Stimulated activated naive CD4-positive, alpha-beta T cell (primary cell): ENCODE measurements around the gene SCARB1.

Experiments used
- DNase-seq, 6 experiments: peaks; one replicate each; lab custom pipeline; 2025; lab: John Stamatoyannopoulos, UW

SCARB1 gene

GRCh38 chr12:124760560-124760959 is 103.1 kb downstream of the SCARB1 start:
- DNase-seq: no peak

GRCh38 chr12:124759841-124760503 is 103.7 kb downstream of the SCARB1 start:
- DNase-seq: no peak

DNA sequence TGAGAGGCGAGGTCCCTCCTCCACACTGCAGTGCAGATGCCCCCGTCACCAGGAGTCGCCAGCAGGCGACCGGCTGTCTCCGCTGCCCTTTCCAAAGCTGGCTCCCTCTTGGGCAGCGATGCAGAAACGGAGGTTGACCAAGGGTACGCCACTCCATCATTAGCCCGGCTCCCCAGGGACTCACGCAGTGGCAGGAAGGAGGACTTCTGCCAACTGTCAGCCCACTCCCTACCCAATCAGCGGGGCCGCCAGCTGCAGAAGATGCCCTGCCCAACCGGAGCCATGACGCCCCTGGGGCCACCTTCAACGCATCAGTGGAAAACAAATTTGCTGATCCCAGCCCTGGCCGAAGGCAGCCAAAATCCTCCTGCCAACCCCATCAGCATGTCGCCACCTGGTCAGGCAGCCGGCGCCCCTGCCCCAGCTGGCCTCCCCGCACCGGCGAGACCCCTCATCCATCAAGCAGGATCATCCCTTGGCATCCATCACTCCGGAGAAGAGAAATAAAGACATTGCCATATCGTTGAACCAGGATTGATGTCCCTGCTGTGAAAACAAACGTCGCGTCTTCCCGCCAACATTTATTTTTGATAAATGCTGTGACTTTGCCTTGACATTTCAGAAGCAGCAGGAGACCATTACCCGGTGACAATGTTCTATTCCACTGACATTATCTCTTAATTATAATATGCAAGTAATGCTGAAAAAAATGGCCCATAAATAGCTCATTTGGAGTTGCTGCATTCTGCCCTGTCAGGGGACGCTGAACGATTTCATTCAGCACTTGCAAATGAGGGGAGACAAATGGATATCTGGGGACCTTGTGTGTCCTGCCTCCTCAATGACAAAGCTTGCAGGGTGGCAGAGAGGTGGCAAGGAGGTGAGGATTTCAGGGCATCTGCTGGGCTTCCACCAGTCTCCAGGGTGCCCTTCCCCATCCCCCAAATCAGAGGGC is 105.1 kb downstream of the SCARB1 start:
- DNase-seq: no peak

DNA sequence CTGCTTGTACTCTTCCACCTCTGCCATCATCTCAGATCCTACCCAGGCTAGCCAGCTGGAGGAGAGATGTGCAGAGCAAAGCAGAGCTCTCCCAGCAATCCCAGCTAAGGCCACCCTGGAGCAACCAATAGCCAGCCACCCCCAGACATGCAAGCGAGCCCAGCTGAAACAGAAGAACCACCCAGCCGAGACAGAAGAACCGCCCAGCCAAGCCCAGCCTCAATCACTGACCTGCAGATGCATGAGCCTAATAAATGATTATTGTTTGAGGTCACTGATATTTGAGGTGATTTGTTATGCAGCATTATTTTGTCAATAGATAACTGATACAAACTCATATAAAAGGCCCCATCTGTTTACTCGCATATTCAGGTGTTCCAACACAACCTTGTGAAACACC is 106.3 kb downstream of the SCARB1 start:
- no peak for DNase-seq

DNA sequence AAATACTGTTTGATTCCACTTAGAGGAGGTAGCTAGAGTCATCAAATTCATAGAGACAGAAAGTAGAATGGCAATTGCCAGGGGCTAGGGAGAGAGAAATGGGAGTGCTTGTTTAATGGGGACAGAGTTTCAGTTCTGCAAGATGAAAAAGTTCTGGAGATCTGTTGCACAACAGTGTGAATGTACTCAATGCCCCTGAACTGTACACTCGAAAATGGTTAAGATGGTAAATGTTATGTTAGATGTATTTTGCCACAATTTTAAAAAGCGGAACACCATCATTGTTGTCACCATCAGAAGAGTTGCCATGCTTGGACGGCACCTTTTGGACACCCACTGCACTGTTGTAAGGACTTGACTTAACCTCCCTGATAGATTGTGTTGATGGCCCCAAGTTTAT is 106.9 kb downstream of the SCARB1 start:
- DNase-seq: no peak

DNA sequence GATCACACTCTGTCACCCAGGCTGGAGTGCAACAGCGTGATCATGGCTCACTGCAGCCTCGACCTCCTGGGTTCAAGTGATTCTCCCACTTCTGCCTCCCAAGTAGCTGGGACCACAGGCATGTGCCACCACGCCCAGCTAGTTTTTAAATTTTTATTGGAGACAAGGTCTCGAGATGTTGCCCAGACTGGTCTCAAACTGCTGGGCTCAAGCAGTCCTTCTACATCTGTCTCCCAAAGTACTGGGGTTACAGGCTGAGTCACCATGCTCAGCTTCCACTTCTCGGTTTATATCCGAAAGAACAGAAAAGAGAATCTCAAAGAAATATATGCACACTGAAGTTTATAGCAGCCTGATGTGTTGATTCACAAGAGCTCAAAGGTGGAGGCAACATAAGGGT is 107.5 kb downstream of the SCARB1 start:
- DNase-seq: no peak

DNA sequence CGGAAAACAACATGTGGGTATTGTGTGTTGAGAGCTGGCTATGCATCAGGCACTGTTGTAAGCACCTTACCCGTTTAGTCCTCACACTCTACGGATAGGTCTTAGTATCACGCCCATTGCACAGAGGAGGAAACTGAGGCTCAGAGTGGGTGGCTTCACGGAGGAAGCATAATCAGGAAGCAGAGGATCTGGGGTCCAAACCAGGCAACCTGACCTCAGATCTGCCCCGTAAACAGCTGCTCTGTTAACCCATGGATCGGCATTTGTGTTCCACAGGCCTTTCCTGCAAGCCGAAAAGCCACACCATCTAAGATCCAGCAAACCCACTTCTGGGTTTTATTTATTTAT is 107.9 kb downstream of the SCARB1 start:
- no peak for DNase-seq

DNA sequence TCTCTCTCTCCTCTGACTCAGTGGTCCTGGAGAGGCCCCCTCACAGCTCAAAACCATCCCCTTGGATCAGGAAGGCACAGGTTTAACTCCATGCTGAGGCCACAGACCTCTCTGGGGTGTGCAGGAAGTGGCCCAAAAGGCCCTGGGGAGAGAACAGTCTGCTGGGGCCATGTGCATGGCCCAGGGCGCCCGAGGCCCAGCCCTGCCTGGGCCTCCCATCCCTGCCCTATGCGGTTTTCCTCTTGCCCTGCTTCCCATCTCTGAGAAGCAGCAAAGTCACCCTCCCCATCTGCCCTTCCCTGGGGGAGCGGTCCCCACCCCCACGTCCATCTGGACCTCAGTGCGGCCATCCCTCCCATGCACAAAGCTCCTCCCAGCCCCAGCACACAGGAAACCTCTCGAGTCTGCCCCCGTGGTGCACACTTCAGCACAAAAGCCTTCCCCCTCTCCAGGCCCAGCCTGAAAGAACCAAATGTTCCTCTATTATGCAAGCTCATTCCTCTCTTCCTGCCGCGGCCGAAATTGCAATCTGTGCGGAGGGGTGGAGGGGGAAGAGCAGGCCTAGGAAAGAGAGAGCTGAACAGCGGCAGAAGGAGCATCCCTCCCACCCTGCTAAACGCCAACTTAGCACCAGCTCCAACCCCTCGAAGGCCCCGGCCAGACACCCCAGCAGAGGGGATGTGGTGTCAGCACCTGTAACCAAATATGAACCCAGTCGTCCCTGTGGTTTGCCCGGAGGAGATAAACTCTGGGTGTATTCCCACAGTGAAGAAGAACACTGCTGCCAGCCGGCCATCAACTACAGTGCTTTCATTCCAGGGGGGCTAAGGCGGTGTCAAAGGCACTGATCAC is 108.5 kb downstream of the SCARB1 start:
- DNase-seq: no peak

DNA sequence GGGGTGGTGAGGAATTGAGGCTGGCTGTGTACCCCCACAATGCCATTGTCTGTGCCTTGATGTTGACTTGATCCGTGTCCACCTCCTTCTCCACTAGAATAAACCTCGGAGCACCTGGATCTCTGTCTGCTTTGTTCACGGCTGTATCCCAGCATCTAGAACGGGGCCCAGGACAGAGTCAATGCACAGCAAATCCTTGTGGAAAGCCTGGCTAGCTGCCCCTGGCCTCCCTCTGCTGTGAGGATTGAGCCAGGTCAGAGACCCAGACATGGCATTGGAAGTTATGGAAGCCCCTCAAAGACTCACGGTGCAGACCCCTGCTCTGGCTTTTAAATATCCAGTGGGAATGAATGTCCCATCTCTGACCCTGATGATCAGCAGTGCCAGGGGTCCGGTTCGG is 109.2 kb downstream of the SCARB1 start:
- no peak for DNase-seq

- no peak for DNase-seq
These were observed 109.7 kb downstream of the SCARB1 start for GRCh38 chr12:124753993-124754392.

- no peak for DNase-seq
These were observed 110.5 kb downstream of the SCARB1 start for GRCh38 chr12:124753228-124753591.

DNA sequence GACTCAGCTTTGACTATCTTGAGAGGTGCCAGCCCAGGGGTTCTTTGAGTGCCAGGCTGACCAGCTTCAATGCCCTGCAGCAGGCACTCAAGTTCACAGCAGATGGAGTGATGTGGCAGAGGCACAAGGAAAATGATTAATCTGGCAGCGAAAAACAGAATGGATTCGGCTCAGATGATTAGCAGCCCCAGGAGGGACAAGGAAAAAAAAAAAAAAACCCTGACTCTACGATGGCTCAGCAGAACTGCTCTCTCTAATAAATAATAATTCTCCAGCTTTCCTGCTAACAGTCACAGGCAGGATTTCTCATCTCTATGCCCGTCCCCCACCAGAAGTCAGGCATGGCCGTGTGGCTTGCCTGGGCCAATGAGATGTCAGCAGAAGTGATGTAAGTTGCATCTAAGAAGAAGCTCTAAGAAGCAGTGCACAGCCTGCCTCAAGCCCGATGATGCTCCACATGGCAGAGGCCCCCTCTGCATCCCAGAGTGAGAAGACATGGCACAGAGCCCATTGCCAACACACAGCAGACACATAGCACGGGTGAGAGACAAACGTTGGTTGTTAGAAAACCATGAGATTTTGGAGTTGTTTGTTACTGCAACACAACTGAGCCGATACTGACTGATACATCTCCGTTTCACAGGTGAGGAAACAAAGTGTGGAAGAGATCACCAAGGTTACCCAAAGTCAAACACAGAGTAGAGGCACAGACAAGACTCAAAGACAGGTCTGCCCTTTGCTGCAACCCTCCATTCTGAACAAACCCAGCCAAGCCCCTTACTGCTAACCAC is 111.0 kb downstream of the SCARB1 start:
- DNase-seq: no peak

GRCh38 chr12:124751654-124752355 is 111.9 kb downstream of the SCARB1 start:
- no peak for DNase-seq

DNA sequence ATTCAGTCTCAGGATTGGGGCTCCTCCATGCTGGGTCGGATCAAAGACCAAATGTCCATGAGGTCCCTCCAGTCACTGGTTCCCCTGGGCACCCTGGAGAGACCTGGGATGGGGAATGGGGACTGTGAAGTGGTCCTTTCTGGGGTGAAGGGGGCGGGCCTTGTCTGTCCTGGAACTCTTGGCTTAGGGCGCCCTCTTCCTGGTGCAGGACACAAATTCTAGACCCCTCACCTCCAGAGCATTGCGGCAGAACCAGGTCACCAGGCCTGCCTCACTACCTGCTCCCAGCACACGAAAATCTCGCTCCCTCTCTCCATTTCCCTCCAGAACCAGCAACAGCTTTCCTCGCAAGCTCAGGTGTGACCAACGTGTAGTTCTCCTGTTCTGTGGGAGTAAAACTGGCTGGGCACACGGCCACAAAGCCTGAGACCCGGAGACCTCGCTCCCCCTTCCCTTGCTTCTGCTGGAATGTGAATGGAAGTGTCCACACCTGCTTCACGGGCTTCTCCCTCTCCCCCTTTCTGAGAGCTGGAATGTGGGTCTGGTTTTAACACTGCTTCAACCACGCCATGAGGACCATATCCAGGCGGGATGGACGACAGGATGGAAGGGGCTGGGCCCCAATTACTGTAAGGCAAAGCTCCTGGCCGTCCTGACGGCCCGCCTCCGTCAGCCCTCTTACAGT is 112.7 kb downstream of the SCARB1 start:
- peak in 2 of 6 experiments; percentile 1 to 8 for DNase-seq

DNA sequence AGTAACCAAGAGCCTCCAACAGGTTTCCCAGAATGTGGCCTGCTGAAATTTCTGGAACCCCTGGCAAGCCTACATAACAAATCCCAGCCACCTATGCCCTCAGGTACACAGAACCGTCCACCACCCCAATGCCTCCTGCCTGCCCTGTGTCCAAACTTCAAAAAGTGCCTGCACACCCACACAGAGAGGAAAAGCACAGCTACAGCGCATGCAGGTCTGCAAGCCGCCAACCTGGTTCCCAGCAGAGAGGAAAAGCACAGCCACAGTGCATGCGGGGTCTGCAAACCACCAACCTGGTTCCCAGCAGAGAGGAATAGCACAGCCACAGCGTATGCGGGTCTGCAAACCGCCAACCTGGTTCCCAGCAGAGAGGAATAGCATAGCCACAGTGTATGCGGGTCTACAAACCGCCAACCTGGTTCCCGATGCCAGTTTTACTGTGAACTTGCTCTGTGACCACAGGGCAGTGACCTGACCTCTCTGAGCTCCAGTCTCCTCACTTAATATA is 113.5 kb downstream of the SCARB1 start:
- no peak for DNase-seq

DNA sequence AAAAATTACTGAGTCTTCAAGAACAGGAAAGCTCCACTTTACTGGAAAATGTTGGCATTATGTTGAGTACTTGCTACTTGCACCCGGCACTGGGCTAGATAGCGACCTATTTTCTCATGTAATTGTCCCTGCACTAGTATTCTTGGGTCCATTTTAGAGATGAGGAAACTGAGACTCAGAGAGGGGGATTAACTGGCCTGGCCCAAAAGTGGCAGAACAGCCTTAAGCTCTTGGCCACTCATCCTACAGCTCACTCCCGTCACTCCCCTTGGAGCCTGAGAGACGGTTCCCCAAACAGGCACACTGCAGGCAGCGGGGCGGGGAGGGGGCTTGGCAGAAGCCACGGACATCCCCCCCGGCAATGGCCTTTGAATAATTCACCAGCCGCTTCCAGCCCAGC is 113.9 kb downstream of the SCARB1 start:
- DNase-seq: no peak

GRCh38 chr12:124747426-124748161 is 116.1 kb downstream of the SCARB1 start:
- no peak for DNase-seq

GRCh38 chr12:124746649-124747425 is 116.8 kb downstream of the SCARB1 start:
- DNase-seq: no peak
